Retinal pigment epithelial cell (primary cell): Measurements from ENCODE around the gene NUCB1.

ENCODE experiments used
- DNase-seq: peaks from one replicate; pipeline ENCODE4 v3.0.0-alpha.2; 2010; ENCODE audit warnings: low read depth
- H3K4me3 ChIP-seq: 2 replicates; pipeline ENCODE4 v1.5.1; 2011; ENCODE audit warnings: mild to moderate bottlenecking, low read length, control low read depth, moderate library complexity
- CTCF ChIP-seq: conservative IDR thresholded peaks from 2 replicates; pipeline ENCODE4 v1.5.1; 2011; ENCODE audit warnings: low read depth, low read length, control low read depth, inconsistent platforms

NUCB1 gene

GRCh38 chr19:48945817-48946216 is 45.7 kb downstream of the NUCB1 start:
- no peak for TF ChIP-seq CTCF
- no peak overlapping the region for H3K4me3 ChIP-seq
- no peak for DNase-seq

- no peak for TF ChIP-seq CTCF
These were observed 46.5 kb downstream of the NUCB1 start for GRCh38 chr19:48946463-48947257.

GRCh38 chr19:48947258-48947542 is 47.1 kb downstream of the NUCB1 start:
- no peak for TF ChIP-seq CTCF
- H3K4me3 ChIP-seq = no peak overlapping the region

More at GRCh38 chr19:48946463-48947257, 46.5 kb downstream of the NUCB1 start:
- DNase-seq = no peak
- no peak overlapping the region for H3K4me3 ChIP-seq

GRCh38 chr19:48950159-48950558 is 50.0 kb downstream of the NUCB1 start:
- DNase-seq = no peak
- TF ChIP-seq CTCF = no peak
- no peak overlapping the region for H3K4me3 ChIP-seq

More at GRCh38 chr19:48947258-48947542, 47.1 kb downstream of the NUCB1 start:
- no peak for DNase-seq

- DNase-seq = no peak
- no peak for TF ChIP-seq CTCF
- H3K4me3 ChIP-seq = no peak overlapping the region
These were observed 50.9 kb downstream of the NUCB1 start for GRCh38 chr19:48950830-48951519.

GRCh38 chr19:48953141-48953540 is 53.0 kb downstream of the NUCB1 start:
- no peak overlapping the region for H3K4me3 ChIP-seq
- DNase-seq = no peak
- no peak for TF ChIP-seq CTCF
